ENCODE data around the gene SMARCA4.

The SMARCA4 gene

GRCh38 chr19:11007962-11008532 is 47.2 kb downstream of the SMARCA4 start:
- Histone ChIP-seq H3F3A (ENCODE audit: low read depth) (no peaks in the 10 kb centered on the region), H2AFZ (ENCODE audit: low read length) (no peak overlapping the region), H3K79me2 (ENCODE audit: insufficient read depth, low read length) (no peaks in the 10 kb centered on the region), H3K36me3 (ENCODE audit: insufficient read depth, low read length) (peaks cover 81% of the 10 kb centered on the region), H4K20me1 (ENCODE audit: insufficient read depth, low read length, poor library complexity, severe bottlenecking) (no peaks in the 10 kb centered on the region), H3K9me2 (replicated peaks; ENCODE audit: low read depth, low read length) (no peaks in the 10 kb centered on the region), H3K27me3 (ENCODE audit: insufficient read depth, low read length, poor library complexity, severe bottlenecking) (no peaks in the 10 kb centered on the region), H3K4me3 (ENCODE audit: low read length, poor library complexity, severe bottlenecking) (no peak overlapping the region), H3K4me2 (ENCODE audit: low read depth, low read length, poor library complexity, severe bottlenecking) (no peak overlapping the region), H3K4me1 (ENCODE audit: insufficient read depth, low read length, poor library complexity, severe bottlenecking) (no peaks in the 10 kb centered on the region), H3K9me3 (ENCODE audit: insufficient read depth, low read depth, low read length) (no peaks in the 10 kb centered on the region), H3K9ac (ENCODE audit: low read depth, low read length, poor library complexity, severe bottlenecking) (no peak overlapping the region)
- TF ChIP-seq EZH2phosphoT487 (IDR thresholded peaks at IDR 0.05; ENCODE audit: borderline replicate concordance) (no peak), CTCF (conservative IDR thresholded peaks at IDR 0.05; ENCODE audit: low read length) (no peak)

GRCh38 chr19:11010041-11010440 is 49.2 kb downstream of the SMARCA4 start:
- Histone ChIP-seq H3K4me2 (ENCODE audit: low read depth, low read length, poor library complexity, severe bottlenecking) (no peak overlapping the region), H3K9me3 (ENCODE audit: insufficient read depth, low read depth, low read length) (no peaks in the 10 kb centered on the region), H3F3A (ENCODE audit: low read depth) (no peaks in the 10 kb centered on the region), H3K27me3 (ENCODE audit: insufficient read depth, low read length, poor library complexity, severe bottlenecking) (no peaks in the 10 kb centered on the region), H3K4me1 (ENCODE audit: insufficient read depth, low read length, poor library complexity, severe bottlenecking) (no peaks in the 10 kb centered on the region), H3K36me3 (ENCODE audit: insufficient read depth, low read length) (peaks cover 83% of the 10 kb centered on the region), H4K20me1 (ENCODE audit: insufficient read depth, low read length, poor library complexity, severe bottlenecking) (no peaks in the 10 kb centered on the region), H3K4me3 (ENCODE audit: low read length, poor library complexity, severe bottlenecking) (no peak overlapping the region), H3K9ac (ENCODE audit: low read depth, low read length, poor library complexity, severe bottlenecking) (no peak overlapping the region), H2AFZ (ENCODE audit: low read length) (no peak overlapping the region), H3K9me2 (replicated peaks; ENCODE audit: low read depth, low read length) (no peaks in the 10 kb centered on the region), H3K79me2 (ENCODE audit: insufficient read depth, low read length) (no peaks in the 10 kb centered on the region)
- TF ChIP-seq EZH2phosphoT487 (IDR thresholded peaks at IDR 0.05; ENCODE audit: borderline replicate concordance) = no peak
- TF ChIP-seq CTCF (conservative IDR thresholded peaks at IDR 0.05; ENCODE audit: low read length) = no peak

- Histone ChIP-seq H2AFZ (ENCODE audit: low read length) (no peak overlapping the region), H3K4me3 (ENCODE audit: low read length, poor library complexity, severe bottlenecking) (no peak overlapping the region), H3K4me1 (ENCODE audit: insufficient read depth, low read length, poor library complexity, severe bottlenecking) (no peaks in the 10 kb centered on the region), H3K9ac (ENCODE audit: low read depth, low read length, poor library complexity, severe bottlenecking) (no peak overlapping the region), H3K4me2 (ENCODE audit: low read depth, low read length, poor library complexity, severe bottlenecking) (no peak overlapping the region), H3K36me3 (ENCODE audit: insufficient read depth, low read length) (peaks cover 91% of the 10 kb centered on the region; the same call in 1 of the 2 replicates), H3K9me2 (replicated peaks; ENCODE audit: low read depth, low read length) (no peaks in the 10 kb centered on the region), H3K9me3 (ENCODE audit: insufficient read depth, low read depth, low read length) (no peaks in the 10 kb centered on the region), H3K79me2 (ENCODE audit: insufficient read depth, low read length) (no peaks in the 10 kb centered on the region), H3K27me3 (ENCODE audit: insufficient read depth, low read length, poor library complexity, severe bottlenecking) (no peaks in the 10 kb centered on the region), H4K20me1 (ENCODE audit: insufficient read depth, low read length, poor library complexity, severe bottlenecking) (peaks cover 3% of the 10 kb centered on the region), H3F3A (ENCODE audit: low read depth) (no peaks in the 10 kb centered on the region)
- TF ChIP-seq CTCF (conservative IDR thresholded peaks at IDR 0.05; ENCODE audit: low read length) (no peak), EZH2phosphoT487 (IDR thresholded peaks at IDR 0.05; ENCODE audit: borderline replicate concordance) (no peak)
Measured at GRCh38 chr19:11012507-11012906, 51.7 kb downstream of the SMARCA4 start.

Measured in Loucy (cell line).